ENCODE results near the gene GUCY1A1.

- TF ChIP-seq CTCF (IDR thresholded peaks at IDR 0.05): no peak
- no peak for TF ChIP-seq POLR2A (IDR thresholded peaks at IDR 0.05)
Measured at GRCh38 chr4:155738548-155738947, 71.9 kb downstream of the GUCY1A1 start.
